Endodermal cell (in vitro differentiated cells): ENCODE measurements around the gene MRPS27. TPM values are rescaled to one million over a fixed set of nuclear protein-coding genes. Genes with fewer than 3 reads are reported as not detected.
A peak's percentile ranks its signal among the peaks of the same experiment; 100 is the strongest.

Experiments
- DNase-seq: peaks from one replicate; pipeline ENCODE4 v3.0.0-alpha.2; 2017
- H3K27ac ChIP-seq: 2 replicates; pipeline ENCODE4 v1.5.1; 2013; ENCODE audit warnings: mild to moderate bottlenecking, low read depth, low read length, moderate library complexity
- H3K27me3 ChIP-seq: 2 replicates; pipeline ENCODE4 v1.6.1; 2013; ENCODE audit warnings: mild to moderate bottlenecking, low read length, moderate library complexity; ENCODE audit not compliant: insufficient read depth, control insufficient read depth, poor library complexity, severe bottlenecking
- H3K36me3 ChIP-seq: 2 replicates; pipeline ENCODE4 v1.7.0; 2013; ENCODE audit warnings: mild to moderate bottlenecking, low read length, moderate library complexity; ENCODE audit not compliant: control insufficient read depth, insufficient read depth
- H3K4me1 ChIP-seq: one replicate; pipeline ENCODE4 v1.7.0; 2013; ENCODE audit warnings: low read length; ENCODE audit not compliant: control insufficient read depth, insufficient read depth
- H3K4me3 ChIP-seq: 2 replicates; pipeline ENCODE4 v1.5.1; 2013; ENCODE audit warnings: mild to moderate bottlenecking, low read length, moderate library complexity
- H3K9ac ChIP-seq: 2 replicates; pipeline ENCODE4 v1.6.1; 2013; ENCODE audit warnings: mild to moderate bottlenecking, low read length, moderate library complexity; ENCODE audit not compliant: poor library complexity, severe bottlenecking; ENCODE audit errors: extremely low read depth
- H3K9me3 ChIP-seq: 2 replicates; pipeline ENCODE4 v1.6.1; 2013; ENCODE audit warnings: mild to moderate bottlenecking, low read length, moderate library complexity; ENCODE audit not compliant: control insufficient read depth
- H3K27ac Mint-ChIP-seq: 2 replicates; pipeline ENCODE4 v1.8.0; 2020; ENCODE audit warnings: mixed read lengths
- H3K27me3 Mint-ChIP-seq: 2 replicates; pipeline ENCODE4 v1.8.0; 2021; ENCODE audit warnings: mild to moderate bottlenecking, mixed read lengths; ENCODE audit not compliant: insufficient read depth
- H3K36me3 Mint-ChIP-seq: 2 replicates; pipeline ENCODE4 v1.8.0; 2020; ENCODE audit warnings: low read depth, mixed read lengths
- H3K4me1 Mint-ChIP-seq: 2 replicates; pipeline ENCODE4 v1.8.0; 2020; ENCODE audit warnings: mixed read lengths
- H3K4me3 Mint-ChIP-seq: 2 replicates; pipeline ENCODE4 v1.8.0; 2020; ENCODE audit warnings: mild to moderate bottlenecking, moderate library complexity, mixed read lengths
- H3K9me3 Mint-ChIP-seq: 2 replicates; pipeline ENCODE4 v1.8.0; 2020; ENCODE audit warnings: mild to moderate bottlenecking, mixed read lengths
- CTCF ChIP-seq: fragments of 200-600 bp; sonication (generic); conservative IDR thresholded peaks from 2 replicates; pipeline ENCODE4 v1.5.0; 2021; ENCODE audit warnings: antibody characterized with exemption, mild to moderate bottlenecking
- WGBS, 2 experiments: methylation state at CpG; one replicate each; pipeline versions ENCODE4 v1.1.5 to v1.1.7; 2013; ENCODE audit warnings: missing lambda C conversion rate in 2 of 2, mixed read lengths in 1 of 2; ENCODE audit not compliant: insufficient coverage in 1 of 2, insufficient read length in 1 of 2; 5-methylcytosine and 5-hydroxymethylcytosine counted together
- total RNA-seq, 2 donors: library from RNA; stranded (reverse); fragmentation: NEBNext Ultra II Directional in 1 of 2; extraction: Animal tissue kit (Norgen Biotek cat#: 25700) in 1 of 2; gene quantifications; 2 replicates in 1 of 2; 3 replicates in 1 of 2; pipeline ENCODE4 v1.2.1, GENCODE V29; 2021

Gene MRPS27
- total RNA-seq, 2 donors from 2014 or later: 55.2 to 80.8 TPM

GRCh38 chr5:72228960-72229359 is 91.1 kb downstream of the MRPS27 start:
- Mint-ChIP-seq H3K36me3 (peaks cover 24% of the 10 kb centered on the region), H3K4me1 (no peaks in the 10 kb centered on the region), H3K27ac (no peak overlapping the region), H3K9me3 (no peaks in the 10 kb centered on the region), H3K4me3 (no peak overlapping the region), H3K27me3 (no peaks in the 10 kb centered on the region)
- 88 to 89% methylated on average over 1 to 3 of the region's 3 CpGs for WGBS, 2 experiments
- no peak overlapping the region for H3K27ac ChIP-seq
- TF ChIP-seq CTCF: no peak
- H3K4me1 ChIP-seq: no peaks in the 10 kb centered on the region
- no peak for DNase-seq
- H3K4me3 ChIP-seq: no peak overlapping the region
- H3K9ac ChIP-seq: no peak overlapping the region
- H3K9me3 ChIP-seq: no peaks in the 10 kb centered on the region
- peaks cover 57% of the 10 kb centered on the region for H3K36me3 ChIP-seq
- H3K27me3 ChIP-seq: no peaks in the 10 kb centered on the region

- H3K9me3 Mint-ChIP-seq: no peaks in the 10 kb centered on the region
- H3K4me3 Mint-ChIP-seq: no peak overlapping the region
- Histone ChIP-seq H3K27ac (no peak overlapping the region), H3K36me3 (peaks cover 70% of the 10 kb centered on the region), H3K4me1 (no peaks in the 10 kb centered on the region), H3K27me3 (no peaks in the 10 kb centered on the region), H3K9ac (no peak overlapping the region), H3K4me3 (no peak overlapping the region), H3K9me3 (no peaks in the 10 kb centered on the region)
- H3K27me3 Mint-ChIP-seq: no peaks in the 10 kb centered on the region
- WGBS, 2 experiments: 88 to 94% methylated on average over 2 of the region's 2 CpGs
- H3K36me3 Mint-ChIP-seq: peaks cover 29% of the 10 kb centered on the region
- H3K27ac Mint-ChIP-seq: peak overlapping the region; percentile 20
- DNase-seq: no peak
- no peaks in the 10 kb centered on the region for H3K4me1 Mint-ChIP-seq
- TF ChIP-seq CTCF: no peak
These were observed 93.1 kb downstream of the MRPS27 start for GRCh38 chr5:72226950-72227349.

GRCh38 chr5:72225741-72226140 is 94.3 kb downstream of the MRPS27 start:
- no peaks in the 10 kb centered on the region for H3K27me3 ChIP-seq
- Mint-ChIP-seq H3K9me3 (no peaks in the 10 kb centered on the region), H3K27me3 (no peaks in the 10 kb centered on the region), H3K4me3 (no peak overlapping the region), H3K4me1 (no peaks in the 10 kb centered on the region), H3K36me3 (peaks cover 38% of the 10 kb centered on the region), H3K27ac (no peak overlapping the region)
- H3K4me1 ChIP-seq: no peaks in the 10 kb centered on the region
- H3K27ac ChIP-seq: no peak overlapping the region
- no peak overlapping the region for H3K9ac ChIP-seq
- no peak for TF ChIP-seq CTCF
- H3K9me3 ChIP-seq: no peaks in the 10 kb centered on the region
- 94 to 100% methylated on average over 1 of the region's 3 CpGs for WGBS, 2 experiments
- peaks cover 70% of the 10 kb centered on the region for H3K36me3 ChIP-seq
- no peak for DNase-seq
- H3K4me3 ChIP-seq: no peak overlapping the region
